ENCODE results near the gene LRRC72. TPM values are rescaled to one million over a fixed set of nuclear protein-coding genes. Genes with fewer than 3 reads are reported as not detected.
"Not testable (repeated sequence)": the region's sequence is repeated elsewhere in the genome, so short reads cannot be mapped to it uniquely, and the experiment has no call there.

The LRRC72 gene
- total and polyA plus RNA-seq, 12 donors = not detected

DNA sequence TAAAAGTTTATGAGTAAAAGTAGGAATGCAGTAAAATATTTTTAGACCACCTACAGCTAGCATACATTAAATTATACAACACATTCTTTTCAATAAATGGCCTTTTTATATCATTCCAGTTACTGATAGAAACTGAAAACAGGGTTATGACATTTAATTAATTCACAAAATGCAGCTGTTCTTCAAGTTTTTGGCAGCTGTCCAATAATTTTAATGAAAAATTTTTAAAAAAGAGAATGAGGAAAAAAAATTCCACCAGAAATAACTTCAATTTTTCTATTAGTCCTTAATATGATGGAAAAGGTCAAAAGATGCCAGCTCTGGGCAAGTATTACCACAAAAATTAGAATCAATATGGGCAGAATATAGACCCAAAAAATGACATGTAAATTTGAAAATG lies 11.9 kb upstream of the LRRC72 start:
- H3K36me3 ChIP-seq (replicated peaks in 1 of 2) = no peaks in the 10 kb centered on the region
- no peaks in the 10 kb centered on the region for H3K27me3 ChIP-seq
- no peaks in the 10 kb centered on the region for H3K9me3 ChIP-seq (replicated peaks in 1 of 3)
- no peak for DNase-seq
- H3K4me1 ChIP-seq (replicated peaks in 1 of 2) = no peaks in the 10 kb centered on the region
- intact Hi-C loops (cut with DNase I) = no loop called here
- no peak for TF ChIP-seq POLR2A (IDR thresholded peaks at IDR 0.05)
- TF ChIP-seq, protein P1, sequence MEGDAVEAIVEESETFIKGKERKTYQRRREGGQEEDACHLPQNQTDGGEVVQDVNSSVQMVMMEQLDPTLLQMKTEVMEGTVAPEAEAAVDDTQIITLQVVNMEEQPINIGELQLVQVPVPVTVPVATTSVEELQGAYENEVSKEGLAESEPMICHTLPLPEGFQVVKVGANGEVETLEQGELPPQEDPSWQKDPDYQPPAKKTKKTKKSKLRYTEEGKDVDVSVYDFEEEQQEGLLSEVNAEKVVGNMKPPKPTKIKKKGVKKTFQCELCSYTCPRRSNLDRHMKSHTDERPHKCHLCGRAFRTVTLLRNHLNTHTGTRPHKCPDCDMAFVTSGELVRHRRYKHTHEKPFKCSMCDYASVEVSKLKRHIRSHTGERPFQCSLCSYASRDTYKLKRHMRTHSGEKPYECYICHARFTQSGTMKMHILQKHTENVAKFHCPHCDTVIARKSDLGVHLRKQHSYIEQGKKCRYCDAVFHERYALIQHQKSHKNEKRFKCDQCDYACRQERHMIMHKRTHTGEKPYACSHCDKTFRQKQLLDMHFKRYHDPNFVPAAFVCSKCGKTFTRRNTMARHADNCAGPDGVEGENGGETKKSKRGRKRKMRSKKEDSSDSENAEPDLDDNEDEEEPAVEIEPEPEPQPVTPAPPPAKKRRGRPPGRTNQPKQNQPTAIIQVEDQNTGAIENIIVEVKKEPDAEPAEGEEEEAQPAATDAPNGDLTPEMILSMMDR (IDR thresholded peaks at IDR 0.05) = no peak
- H3K27ac ChIP-seq = no peak overlapping the region
- no peak overlapping the region for H3K4me3 ChIP-seq

DNA sequence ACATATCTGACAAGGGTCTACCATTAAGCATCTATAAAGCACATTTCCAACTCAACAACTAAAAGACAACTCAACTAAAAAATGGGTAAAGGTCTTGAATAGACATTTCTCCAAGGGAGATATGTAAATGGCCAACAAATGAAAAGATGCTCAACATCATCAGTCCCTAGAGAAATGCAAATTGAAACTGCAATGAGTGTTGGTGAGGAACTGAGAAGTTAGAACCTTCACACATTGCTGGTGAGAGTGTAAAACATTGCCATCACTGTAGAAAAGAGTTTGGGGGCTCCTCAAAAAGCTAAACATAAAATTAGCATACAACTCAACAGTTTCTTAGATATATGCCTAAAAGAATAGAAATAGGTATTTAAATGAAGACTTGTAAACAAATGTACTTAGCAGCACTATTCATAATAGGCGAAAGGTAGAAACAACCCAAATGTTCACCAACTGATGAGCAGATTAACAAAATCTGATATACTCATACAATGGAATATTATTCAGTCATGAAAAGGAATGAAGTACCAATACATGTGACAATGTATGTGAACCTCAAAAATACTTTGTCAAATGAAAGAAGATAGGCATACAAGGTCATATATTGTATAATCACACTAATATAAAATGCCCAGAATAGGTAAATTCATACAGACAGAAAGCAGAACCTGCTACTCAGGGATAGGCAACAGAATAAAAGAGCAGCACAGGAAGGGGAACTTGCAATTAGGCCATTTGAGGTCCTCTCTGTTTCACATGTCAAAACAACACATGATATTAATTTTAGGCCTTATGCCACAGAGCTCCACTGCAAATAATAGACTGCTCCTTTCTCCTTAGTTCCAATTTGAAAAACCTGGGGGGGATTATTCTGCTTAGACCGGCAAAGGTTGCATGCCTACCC lies 10.6 kb upstream of the LRRC72 start:
- intact Hi-C loops (cut with DNase I) = no loop called here
- no peaks in the 10 kb centered on the region for H3K36me3 ChIP-seq (replicated peaks in 1 of 2)
- H3K9me3 ChIP-seq (replicated peaks in 1 of 3) = no peaks in the 10 kb centered on the region
- H3K4me1 ChIP-seq (replicated peaks in 1 of 2) = no peaks in the 10 kb centered on the region
- no peak overlapping the region for H3K27ac ChIP-seq
- no peak for DNase-seq
- H3K27me3 ChIP-seq = no peaks in the 10 kb centered on the region
- no peak overlapping the region for H3K4me3 ChIP-seq
- no peak for TF ChIP-seq POLR2A (IDR thresholded peaks at IDR 0.05)
- TF ChIP-seq, protein P1 (IDR thresholded peaks at IDR 0.05) = no peak
- 84 to 88% (median 85%) methylated on average over 2 of the region's 2 CpGs for WGBS, 4 donors

DNA sequence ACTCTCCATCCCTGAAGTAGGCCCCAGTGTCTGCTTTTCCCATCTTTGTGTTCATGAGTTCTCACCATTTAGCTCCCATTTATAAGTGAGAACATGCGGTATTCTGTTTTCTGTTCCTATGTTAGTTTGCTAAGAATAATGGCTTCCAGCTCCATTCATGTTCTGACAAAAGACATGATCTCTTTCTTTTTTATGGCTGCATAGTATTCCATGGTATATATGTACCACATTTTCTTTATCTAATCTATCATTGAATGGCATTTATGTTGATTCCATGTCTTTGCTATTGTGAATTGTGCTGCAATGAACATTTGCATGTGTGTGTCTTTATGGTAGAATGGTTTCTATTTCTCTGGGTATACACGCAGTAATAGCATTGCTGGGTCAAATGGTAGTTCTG lies 6.6 kb upstream of the LRRC72 start:
- H3K4me3 ChIP-seq; DNase-seq; intact Hi-C loops (cut with DNase I); H3K27me3 ChIP-seq; H3K36me3 ChIP-seq (replicated peaks in 1 of 2); H3K4me1 ChIP-seq (replicated peaks in 1 of 2); H3K27ac ChIP-seq; H3K9me3 ChIP-seq (replicated peaks in 1 of 3): not testable (repeated sequence)
- 84 to 92% (median 86%) methylated on average over 2 of the region's 2 CpGs for WGBS, 4 donors

DNA sequence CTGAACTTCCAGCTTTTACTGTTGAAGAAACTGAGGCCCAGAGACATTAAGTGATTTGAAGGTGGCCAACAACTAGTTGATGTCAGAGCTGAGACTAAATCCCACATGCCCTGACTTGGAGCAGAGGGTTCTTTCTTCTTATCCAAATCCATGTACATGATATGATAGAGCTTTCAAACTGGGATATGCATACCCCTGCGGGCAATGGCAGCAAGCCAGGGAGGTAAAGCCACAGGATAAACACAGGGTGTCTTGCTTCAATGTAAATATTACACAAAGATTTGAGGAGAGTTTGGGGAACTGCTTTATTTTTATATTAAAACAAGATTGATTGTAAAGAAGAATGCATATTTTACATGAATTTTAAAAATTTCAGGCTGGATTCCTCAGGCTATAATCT lies 2.3 kb upstream of the LRRC72 start:
- Histone ChIP-seq H3K9me3 (replicated peaks in 1 of 3) (no peaks in the 10 kb centered on the region), H3K4me1 (replicated peaks in 1 of 2) (no peaks in the 10 kb centered on the region), H3K4me3 (no peak overlapping the region), H3K27me3 (no peaks in the 10 kb centered on the region), H3K36me3 (replicated peaks in 1 of 2) (no peaks in the 10 kb centered on the region), H3K27ac (no peak overlapping the region)
- TF ChIP-seq, protein P1 (IDR thresholded peaks at IDR 0.05) = no peak
- no peak for TF ChIP-seq POLR2A (IDR thresholded peaks at IDR 0.05)
- intact Hi-C loops (cut with DNase I) = no loop called here
- WGBS, 4 donors = 50 to 69% (median 63%) methylated on average over 1 of the region's 1 CpG
- no peak for DNase-seq

DNA sequence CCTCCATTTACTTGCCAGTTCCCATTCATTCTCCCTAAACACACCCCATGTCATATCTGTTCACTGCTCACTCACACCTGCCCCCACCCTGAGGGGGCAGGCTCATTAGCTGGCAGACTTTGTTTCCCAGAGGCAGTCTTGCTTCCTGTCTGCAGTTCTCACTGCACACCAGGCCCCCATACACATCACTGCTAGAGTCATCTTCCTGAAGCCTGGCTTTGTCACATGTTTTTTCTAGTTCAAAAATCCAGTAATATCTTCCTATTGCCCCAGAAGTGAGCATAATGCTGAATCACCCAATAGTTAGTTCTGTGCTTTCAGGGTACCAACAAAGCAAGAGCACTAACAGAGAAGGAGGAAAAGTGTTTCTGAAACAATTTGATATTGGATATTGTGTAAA lies 1.9 kb downstream of the LRRC72 start:
- Histone ChIP-seq H3K27ac (no peak overlapping the region), H3K4me3 (no peak overlapping the region), H3K9me3 (replicated peaks in 1 of 3) (no peaks in the 10 kb centered on the region), H3K27me3 (no peaks in the 10 kb centered on the region), H3K4me1 (replicated peaks in 1 of 2) (no peaks in the 10 kb centered on the region), H3K36me3 (replicated peaks in 1 of 2) (no peaks in the 10 kb centered on the region)
- TF ChIP-seq POLR2A (IDR thresholded peaks at IDR 0.05) = no peak
- TF ChIP-seq, protein P1 (IDR thresholded peaks at IDR 0.05) = no peak
- no peak for DNase-seq
- intact Hi-C loops (cut with DNase I) = no loop called here
